Activated CD4-positive, alpha-beta T cell treated with anti-CD3 and anti-CD28 coated beads, Interleukin-2, amount 50 U/mL, for 1 hour (primary cell): Measurements from ENCODE around the gene PHLPP2.
"Not testable (repeated sequence)": the region's sequence is repeated elsewhere in the genome, so short reads cannot be mapped to it uniquely, and the experiment has no call there.

Source experiments
- DNase-seq: peaks from one replicate; pipeline ENCODE4 v3.0.0-alpha.2; 2020

PHLPP2 gene

DNA sequence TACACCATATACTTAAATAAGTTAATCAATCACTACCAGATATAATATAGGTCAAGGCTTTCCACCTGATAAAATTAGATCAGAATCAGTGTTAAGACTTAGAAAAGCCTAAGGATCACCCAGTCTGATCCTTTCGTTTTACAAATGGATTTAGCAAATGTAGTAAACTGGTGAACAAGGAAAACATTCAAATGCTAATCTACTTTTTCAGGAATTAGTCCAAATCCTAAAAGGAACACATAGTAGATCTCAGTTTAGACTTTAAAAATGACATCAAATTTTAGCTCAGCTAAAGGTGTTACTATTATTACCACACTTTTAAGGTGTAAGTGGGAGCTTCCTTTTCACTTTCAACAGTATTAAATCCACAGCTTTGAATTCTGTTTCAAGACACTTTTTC lies 12.0 kb downstream of the PHLPP2 start:
- no peak for DNase-seq

DNA sequence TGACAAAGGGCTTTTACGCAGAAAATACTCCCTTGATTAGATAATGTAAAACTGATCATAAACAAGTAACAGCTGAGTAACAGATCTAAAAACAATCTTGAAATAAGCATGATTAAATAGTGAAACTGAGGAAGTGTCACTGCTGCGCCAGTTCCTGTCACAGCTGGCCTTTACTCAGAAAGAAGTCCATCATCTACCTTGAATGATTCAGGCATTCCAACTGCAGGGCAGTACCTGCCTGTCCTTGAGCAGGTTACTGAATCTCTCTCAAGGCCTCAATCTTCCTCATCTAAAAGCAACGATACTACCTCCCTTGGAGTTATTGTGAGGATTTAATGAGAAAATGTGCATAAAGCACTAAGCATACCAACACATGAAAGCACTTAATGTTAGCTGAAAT lies 12.7 kb downstream of the PHLPP2 start:
- no peak for DNase-seq

DNA sequence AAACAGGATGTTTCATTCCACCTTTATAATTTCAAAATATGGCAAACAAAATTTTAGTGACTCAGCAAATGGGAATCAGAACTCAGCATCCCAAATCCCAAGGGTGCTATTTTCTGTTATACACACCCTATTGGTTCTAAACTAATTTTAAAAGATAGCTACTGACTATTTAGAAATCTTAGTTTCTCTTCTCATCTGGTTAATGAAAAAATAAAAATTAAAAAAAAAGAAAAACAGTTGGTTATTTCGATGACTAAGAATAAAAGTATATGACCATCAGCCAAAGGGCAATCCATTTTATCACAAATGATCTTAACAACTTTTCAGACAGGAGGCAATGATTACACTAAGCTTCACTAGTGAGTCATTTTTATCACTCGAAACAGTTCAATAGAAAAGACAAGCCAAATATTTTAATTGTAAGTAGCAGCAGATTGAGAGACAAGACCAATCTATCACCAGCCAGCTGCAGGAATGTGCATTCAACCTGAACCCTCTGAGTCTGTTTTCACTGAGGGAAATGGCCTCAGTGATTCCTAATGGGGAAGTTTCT lies 15.2 kb downstream of the PHLPP2 start:
- no peak for DNase-seq

DNA sequence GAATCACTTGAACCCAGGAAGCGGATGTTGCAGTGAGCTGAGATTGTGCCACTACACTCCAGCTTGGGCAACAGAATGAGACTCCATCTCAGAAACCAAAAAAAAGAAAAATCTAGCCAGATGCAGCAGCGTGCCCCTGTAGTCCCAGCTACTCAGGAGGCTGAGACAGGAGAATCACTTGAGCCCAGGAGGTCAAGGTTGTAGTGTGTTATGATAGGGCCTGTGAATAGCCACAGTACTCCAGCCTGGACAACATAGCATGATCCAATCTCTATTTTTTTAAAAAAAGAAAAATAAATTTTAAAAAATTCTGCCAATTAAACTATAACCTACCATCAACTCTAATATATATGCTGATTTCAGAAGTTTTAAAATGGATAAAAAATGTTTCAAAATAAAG lies 15.8 kb downstream of the PHLPP2 start:
- no peak for DNase-seq

DNA sequence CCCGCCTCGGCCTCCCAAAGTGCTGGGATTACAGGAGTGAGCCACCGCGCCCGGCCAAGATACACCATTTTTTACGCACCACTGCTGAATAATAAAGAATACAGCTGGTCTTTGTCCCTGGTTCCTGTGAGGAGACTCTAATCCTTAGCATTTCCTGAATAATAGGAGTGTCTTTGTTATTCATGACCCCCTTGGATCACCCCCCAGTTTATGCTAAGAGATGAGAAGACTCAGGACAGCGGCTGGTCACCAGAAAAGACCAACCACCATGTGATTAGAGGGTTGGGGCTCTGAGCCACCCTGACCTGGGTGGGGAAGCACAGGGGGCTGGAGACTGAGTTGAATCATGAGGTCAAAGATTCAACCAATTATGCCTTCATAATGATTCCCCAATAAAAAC lies 17.3 kb downstream of the PHLPP2 start:
- no peak for DNase-seq

DNA sequence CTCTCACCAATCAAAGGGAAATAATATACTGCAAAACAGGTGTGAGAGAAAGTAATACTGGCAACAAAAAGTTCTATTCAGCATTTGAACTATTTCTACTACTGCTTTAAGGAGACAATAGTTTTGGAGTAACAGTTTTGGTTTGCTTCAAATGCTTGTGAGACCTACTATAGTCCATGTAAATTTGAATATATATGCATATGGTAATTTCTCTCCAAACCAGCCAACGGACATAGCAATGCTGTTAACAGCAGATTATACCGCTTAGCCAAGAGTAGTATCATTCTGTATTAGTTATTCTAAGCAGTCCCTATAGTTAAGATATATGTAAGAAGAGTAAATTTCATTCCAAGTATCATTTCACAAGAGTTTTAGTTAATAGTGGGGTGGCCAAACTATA lies 18.5 kb downstream of the PHLPP2 start:
- DNase-seq = no peak

DNA sequence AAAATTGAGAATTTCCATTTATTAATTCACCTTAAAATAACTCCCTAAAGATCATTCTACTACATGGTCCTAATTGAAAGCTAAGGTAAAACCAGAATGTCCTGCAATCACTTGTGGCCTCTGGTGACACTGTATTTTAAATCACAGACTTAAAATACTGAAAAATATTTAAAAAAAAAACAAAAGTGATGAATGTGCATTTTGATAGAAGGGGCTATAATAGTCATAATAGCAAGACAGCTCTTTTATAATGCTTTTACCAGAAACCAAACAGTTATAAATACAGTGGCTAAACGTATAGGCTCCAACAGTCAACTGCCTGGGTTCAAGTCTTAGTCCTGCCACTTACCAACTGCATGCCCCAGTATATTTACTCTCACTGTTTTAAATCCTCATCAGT lies 21.2 kb downstream of the PHLPP2 start:
- no peak for DNase-seq

DNA sequence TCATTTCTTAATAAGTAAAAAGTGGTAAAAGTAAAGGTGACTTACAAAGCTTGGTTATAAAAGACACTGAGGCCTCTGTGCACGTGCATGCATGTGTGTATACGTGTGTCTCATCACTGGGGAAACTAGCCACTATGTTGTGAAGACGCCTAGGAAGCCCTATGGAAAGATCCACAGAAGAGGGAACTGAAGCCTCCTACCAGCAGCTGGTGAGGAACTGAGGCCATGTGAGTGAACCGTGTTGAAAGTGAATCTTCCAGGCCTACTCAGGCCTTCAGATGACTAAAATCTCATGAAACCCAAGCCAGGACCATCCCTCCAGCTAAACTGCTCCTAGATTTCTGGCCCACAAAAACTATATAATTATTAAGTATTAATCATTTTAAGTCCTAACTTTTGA lies 23.7 kb downstream of the PHLPP2 start:
- DNase-seq = no peak

DNA sequence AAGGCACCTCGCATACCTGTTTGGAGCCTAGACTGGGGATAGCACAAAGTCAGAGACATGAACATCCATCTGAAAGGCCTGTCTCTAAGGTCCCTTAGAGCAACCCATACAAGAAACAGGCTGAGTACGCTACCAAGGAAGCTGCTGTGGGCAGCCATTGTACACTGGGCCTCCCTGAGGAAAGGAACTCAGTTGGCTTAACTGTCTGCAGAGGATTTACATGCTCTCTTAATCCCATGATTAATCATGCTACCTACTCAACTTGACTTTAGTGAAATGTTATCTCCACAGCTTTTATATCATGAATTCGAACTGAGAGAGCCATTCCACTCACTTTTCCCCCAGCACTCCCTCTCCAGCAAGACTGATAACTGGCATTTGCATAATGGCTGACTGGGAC lies 26.0 kb downstream of the PHLPP2 start:
- no peak for DNase-seq

DNA sequence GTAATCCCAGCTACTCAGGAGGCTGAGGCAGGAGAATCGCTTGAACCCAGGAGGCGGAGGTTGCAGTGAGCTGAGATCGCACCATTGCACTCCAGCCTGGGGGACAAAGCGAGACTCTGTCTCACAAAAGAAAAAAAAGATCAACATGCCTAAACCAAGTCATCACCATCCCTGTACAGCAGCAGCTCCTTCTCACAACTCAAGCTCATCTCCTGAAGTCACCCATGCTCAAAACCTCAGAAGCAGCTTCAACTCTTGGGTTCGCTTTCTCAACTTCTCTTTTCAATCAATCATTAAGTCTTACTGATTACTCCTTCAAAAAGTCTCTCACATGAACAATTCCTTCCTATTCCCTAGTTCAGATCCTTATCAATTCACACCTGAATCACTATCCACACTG lies 31.3 kb downstream of the PHLPP2 start:
- DNase-seq = no peak

DNA sequence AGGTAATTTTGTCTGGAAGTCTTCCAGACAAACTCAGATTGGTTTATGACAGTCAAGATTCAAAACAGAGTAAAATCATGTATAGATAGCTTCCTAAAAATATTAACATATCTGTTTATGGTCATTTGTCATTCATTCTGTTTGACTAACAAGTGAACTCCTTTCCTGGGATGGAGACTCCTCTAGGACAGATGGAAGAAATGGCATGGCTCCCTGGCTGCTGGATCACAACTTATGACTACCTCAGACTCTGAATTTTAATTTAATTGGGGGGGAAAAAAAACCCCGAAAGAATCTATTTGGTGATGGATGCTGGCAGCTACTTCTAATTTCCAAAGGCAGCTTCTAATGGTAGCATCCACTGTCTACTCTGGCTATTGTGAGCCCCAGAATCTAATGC lies 34.6 kb downstream of the PHLPP2 start:
- DNase-seq = no peak

DNA sequence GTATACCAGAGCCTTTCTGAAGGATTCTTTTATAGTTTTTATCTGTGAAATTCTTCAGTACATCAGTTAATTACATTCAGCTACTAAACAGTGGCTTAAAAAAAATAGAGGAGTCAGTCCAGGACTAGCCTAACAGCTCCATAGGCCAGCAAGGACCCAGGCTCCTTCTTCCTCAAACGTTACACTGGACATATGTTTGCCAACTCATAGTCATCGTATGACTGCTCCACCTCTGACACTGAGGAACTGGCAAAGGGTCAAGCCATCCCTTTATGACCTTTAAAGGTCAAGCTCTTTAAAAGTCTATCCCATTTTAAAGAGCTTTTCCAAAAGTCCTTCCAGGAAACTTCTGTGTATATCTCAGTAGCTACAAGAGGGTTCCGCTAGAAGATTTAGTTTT lies 36.6 kb downstream of the PHLPP2 start:
- DNase-seq = no peak

DNA sequence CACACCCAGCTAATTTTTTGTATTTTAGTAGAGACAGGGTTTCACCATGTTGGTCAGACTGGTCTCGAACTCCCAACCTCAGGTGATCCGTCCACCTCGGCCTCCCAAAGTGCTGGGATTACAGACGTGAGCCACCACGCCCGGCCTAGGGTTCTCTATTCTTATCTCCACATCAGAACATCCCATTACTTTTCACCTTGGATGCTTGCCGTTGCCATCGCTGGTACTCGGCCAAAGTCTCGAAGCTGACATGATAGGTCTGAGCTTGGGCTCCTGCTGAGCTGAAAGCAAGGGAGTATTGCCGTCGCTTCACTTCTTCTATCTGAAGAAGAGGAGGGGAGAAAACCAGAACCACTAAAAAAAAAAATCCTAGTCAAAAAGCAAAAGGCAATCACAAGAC lies 40.2 kb downstream of the PHLPP2 start:
- not testable (repeated sequence) for DNase-seq

DNA sequence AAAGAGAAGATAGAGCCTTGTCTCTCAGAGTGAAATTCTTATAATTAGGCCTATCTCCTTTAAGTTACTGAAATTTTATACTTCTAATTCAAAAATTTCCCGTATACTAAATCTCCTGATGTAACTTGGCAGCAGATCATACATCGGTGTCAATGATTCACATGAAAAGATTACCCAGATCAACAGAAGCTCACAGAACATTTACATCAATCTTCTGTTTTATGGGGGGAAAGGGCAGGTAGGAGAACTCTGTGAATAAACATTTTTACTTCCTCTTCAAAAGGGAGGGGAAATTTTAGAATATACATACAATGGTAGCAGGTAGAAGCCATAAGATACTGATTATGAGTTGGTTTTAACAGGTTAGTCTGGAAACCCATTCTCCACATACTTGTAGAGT lies 43.1 kb downstream of the PHLPP2 start:
- no peak for DNase-seq

DNA sequence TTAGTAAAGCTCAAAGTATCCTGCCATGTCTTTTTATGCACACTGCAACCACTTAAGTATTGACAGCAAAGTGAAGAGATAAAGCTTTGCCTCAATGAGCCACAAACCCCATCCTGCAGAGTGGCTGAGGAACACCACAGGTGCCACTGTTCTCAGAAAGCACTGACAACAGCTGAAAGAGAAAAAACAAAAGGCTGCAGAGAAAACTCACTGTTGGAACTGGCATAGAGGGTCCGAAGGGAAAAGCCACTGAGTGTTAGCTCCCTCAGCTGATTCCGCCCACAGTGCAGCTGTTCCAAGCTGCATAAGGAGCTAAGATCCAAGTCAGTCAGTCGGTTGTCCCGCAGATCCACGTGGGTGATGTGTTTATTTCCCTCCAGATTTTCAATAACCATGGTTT lies 48.3 kb downstream of the PHLPP2 start:
- no peak for DNase-seq

DNA sequence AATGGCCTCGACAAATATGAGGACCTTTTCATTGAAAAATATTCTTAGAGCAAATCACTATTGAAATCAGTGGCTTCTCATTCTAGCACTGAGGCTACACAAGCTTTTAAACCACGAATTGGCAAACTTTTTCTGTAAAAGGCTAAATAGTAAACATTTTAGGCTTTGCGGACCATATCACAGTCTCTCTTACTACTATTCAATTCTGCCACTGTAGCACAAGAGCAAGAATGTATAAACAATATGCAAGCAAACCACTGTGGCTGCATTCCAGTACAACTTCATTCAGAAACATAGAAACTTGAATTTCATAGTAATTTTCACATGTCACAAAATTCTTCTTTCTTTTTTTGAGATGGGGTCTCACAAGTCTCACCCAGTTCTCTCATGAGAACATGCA lies 49.1 kb downstream of the PHLPP2 start:
- DNase-seq = no peak

DNA sequence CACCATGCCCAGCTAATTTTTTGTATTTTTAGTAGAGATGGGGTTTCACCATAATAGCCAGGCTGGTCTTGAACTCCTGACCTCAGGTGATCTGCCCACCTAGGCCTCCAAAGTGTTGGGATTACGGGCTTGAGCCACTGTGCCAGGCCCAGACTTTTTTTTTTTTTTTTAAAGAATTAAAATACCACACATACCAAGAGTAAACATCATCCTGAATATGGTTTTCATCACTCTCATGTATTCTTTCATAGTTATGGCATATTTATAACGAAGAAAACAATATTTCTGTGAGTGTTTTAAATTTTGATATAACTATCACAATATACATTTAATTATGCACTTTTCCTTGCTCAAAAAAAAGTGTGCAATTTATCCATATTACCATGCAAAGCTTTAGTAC lies 50.3 kb downstream of the PHLPP2 start:
- DNase-seq = no peak

DNA sequence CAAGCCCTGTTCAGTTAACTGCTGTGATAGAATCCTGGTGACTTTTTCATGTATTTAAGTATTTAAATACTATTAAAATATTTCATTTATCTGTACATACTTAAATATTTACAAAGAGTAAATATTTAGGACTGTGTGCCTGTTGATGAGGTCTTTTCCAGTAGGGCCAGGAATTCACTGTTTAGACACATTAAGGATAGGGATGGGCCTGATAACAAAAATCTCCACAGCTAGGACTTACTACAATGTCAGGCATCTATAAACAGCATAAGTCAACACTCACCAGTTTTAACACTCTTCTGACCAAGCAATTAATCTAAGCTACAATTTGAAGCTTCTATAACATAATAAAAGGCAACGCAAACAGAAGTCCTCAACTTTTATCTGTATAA lies 50.9 kb downstream of the PHLPP2 start:
- DNase-seq = no peak

DNA sequence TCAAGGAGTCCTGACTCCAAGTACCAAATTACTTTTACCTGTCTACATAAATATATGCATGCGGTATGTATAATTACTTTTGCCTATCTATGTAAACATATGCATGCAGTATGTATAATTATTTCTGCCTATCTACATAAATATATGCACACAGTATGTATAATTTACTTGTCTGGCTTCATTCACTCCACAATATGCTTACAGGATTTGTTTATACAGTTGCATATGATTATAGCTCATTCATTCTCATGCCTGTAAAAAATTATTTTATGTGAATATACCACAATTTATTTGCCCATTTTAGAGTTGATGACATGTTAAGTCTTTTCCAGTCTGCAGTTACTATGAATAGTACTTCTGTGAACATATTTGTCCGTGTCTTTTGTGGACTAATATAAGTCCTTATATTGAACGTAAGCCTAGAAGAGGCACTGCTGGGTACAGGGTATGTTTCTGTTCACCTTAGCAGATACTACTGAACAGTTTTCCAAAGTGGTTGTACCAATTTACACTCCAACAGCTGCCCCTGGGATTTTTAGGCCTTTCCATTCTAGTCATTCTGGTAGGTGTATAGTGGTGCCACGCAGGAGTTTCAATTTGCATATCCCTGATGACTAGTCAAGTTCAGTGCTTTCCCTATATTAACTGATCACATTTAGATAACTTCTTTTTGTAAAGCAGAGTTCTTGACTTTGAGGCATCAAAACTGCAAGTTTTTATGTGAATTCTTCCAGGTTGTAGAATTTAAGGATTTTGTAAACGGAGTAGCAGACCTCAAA lies 51.5 kb downstream of the PHLPP2 start:
- DNase-seq = no peak

DNA sequence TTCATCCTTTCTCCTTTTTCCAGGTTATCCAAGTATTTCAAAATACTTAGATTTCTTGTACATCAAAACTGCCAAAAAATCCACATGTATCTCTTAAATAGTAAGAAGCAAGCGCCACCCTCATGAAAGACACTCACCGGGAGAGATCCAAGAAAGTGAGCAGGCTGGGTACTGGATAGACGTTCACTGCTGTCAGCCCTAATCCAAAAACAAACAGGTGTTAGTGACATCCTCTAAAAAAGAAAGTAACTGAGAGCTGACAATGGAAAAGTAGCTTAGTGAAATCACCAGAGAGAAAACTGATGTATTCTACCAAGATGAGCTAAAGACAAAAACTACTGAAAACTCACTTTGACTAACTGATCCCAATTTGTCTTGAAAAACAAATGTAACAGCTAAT lies 52.4 kb downstream of the PHLPP2 start:
- no peak for DNase-seq

DNA sequence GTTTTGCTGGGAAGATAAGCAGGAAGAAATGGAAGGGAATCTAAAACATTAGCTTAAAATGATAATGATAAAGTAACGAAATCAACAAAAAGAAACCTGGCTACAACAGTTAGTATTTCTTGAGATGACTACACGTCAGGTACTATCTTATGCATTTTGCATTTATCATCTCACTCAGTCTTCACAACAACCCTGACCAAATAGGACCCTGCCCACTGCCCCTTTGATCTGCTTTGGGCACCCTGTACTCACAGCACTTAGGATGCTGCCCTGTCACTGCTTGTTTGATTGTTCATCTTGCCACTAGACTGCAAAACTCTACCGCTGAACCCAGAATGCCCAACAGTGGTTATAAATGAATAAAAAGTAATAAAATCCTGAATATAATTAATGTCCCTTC lies 53.3 kb downstream of the PHLPP2 start:
- DNase-seq = no peak

DNA sequence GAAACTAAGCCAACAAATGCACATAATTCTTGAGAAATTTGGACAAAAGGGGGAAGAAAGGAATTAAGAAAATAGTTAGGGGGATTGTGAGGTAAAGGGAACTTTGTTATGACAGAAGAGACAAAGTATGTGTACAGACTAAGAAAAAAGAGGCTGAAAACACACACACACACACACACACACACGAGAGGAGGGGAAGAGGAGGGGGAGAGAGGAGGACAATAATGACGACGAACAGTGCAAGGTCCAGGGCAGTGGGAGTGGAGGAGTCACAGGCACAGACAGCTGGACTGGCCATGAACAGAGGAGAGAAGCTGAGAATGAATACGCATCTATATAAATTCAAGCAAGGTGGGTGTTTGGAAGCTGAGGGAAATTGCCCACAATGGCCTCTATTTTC lies 54.0 kb downstream of the PHLPP2 start:
- DNase-seq = no peak

DNA sequence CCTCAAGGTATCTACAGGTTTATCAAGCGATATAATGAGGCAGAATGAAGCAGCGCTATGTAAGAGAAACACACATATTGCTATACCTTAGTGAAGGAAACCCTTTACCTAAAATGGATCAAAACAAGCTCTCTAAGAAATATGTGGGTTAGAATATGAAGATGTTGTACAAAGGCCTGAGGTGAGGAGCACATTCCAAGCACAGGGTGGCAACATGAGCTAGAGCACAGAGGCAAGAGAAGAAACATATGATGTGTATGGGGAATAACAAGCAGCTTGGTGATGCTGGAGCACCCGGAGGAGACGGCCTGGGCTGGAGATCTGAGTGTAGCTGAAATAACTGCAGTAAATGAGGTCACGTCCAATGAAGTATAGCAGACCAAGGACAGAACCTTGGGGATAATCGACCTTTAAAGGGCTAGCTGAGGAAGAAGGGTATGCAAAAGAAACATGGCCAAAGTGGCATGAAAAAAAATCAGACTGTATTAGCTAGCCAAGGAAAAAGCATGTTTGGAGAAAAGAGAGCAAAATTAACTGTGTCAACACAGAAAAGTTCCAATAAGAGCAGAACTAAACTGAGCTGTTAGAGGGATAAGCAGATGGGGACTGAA lies 54.5 kb downstream of the PHLPP2 start:
- DNase-seq = no peak

DNA sequence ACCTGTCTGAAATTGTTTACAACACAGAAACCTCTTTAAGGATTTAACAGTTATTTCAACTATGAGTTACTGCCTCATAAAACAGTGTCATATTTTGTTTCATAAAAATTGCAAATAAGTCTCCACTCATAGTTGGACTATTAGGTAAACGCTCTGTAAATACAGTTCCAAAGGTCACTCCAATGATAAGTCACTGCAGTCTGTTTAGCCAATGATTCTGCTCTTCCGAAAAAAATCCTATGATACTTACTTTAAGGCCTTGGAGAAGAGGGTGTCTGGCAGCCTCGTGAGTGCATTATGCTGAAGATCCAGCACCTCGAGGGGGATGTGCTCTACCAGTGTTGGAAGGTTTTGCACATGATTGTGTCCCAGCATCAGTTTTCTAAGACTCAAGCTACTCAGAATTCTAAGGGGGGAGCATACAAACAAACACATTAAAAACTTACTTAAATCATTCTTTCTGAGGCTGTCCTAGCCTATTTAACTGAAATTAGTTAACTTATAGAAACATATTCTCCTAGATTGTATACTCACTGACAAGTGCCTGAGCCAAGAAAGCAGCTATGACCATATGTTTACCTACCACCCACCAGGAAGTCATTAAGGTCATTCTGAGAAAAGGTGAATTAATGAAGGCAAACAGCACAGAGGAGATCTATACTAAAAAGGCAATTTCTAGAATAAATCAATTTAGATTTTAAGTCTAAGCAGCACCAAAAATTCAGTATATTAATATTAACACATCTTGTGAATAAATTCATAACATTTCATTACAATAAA lies 57.4 kb downstream of the PHLPP2 start:
- no peak for DNase-seq
